CD4-positive, alpha-beta memory T cell (primary cell): ENCODE measurements around the gene PTGR2. TPM values are rescaled to one million over a fixed set of nuclear protein-coding genes. Genes with fewer than 3 reads are reported as not detected.
"Not testable (repeated sequence)": the region's sequence is repeated elsewhere in the genome, so short reads cannot be mapped to it uniquely, and the experiment has no call there.

ENCODE experiments used
- CTCF ChIA-PET: fragments of 350-600 bp; sonication (Branson Sonifier 250); formaldehyde crosslinking; loops from one replicate; lab custom pipeline; 2021; ENCODE audit warnings: inconsistent platforms; ENCODE audit not compliant: partially characterized antibody; lab: Charles Lee
- POLR2A ChIA-PET: fragments of 350-600 bp; sonication (Branson Sonifier 250); formaldehyde crosslinking; loops from one replicate; lab custom pipeline; 2021; ENCODE audit not compliant: partially characterized antibody; lab: Charles Lee
- DNase-seq, 5 donors: peaks; one replicate each; pipeline versions ENCODE4 v3.0.0 to v3.0.0-alpha.2; 2020 to 2022; ENCODE audit warnings: mixed read lengths in 1 of 5
- H3K27ac ChIP-seq: one replicate; pipeline ENCODE4 v1.7.0; 2013; ENCODE audit warnings: low read depth, low read length
- H3K27me3 ChIP-seq: 2 replicates; pipeline ENCODE4 v1.7.0; 2013; ENCODE audit warnings: mild to moderate bottlenecking, low read length, moderate library complexity; ENCODE audit not compliant: insufficient read depth
- H3K36me3 ChIP-seq: 2 replicates; pipeline ENCODE4 v1.7.0; 2013; ENCODE audit warnings: mild to moderate bottlenecking, low read length, moderate library complexity; ENCODE audit not compliant: insufficient read depth
- H3K4me1 ChIP-seq: 2 replicates; pipeline ENCODE4 v1.7.0; 2013; ENCODE audit warnings: mild to moderate bottlenecking, low read length, moderate library complexity; ENCODE audit not compliant: insufficient read depth
- H3K4me3 ChIP-seq, 2 donors: one replicate each; pipeline ENCODE4 v1.7.0; 2013; ENCODE audit warnings: low read length in 2 of 2, mild to moderate bottlenecking in 1 of 2
- H3K9me3 ChIP-seq, 2 donors: one replicate each; pipeline ENCODE4 v1.7.0; 2013; ENCODE audit warnings: low read length in 2 of 2, control low read depth in 1 of 2; ENCODE audit not compliant: control insufficient read depth in 1 of 2
- H3K27ac Mint-ChIP-seq, 7 donors: one replicate each; pipeline ENCODE4 v1.8.0; 2020 to 2021; ENCODE audit warnings: mixed read lengths in 7 of 7, mild to moderate bottlenecking in 6 of 7, inconsistent platforms in 3 of 7, moderate library complexity in 3 of 7
- H3K27me3 Mint-ChIP-seq, 2 donors: one replicate each; pipeline ENCODE4 v1.8.0; 2020 to 2021; ENCODE audit warnings: mixed read lengths in 2 of 2
- H3K36me3 Mint-ChIP-seq, 2 donors: one replicate each; pipeline ENCODE4 v1.8.0; 2020 to 2021; ENCODE audit warnings: mixed read lengths in 2 of 2, inconsistent platforms in 1 of 2, mild to moderate bottlenecking in 1 of 2
- H3K4me1 Mint-ChIP-seq, 4 donors: one replicate each; pipeline ENCODE4 v1.8.0; 2020 to 2021; ENCODE audit warnings: mixed read lengths in 4 of 4, mild to moderate bottlenecking in 1 of 4
- H3K4me3 Mint-ChIP-seq, 8 donors: one replicate each; pipeline ENCODE4 v1.8.0; 2020 to 2021; ENCODE audit warnings: mixed read lengths in 8 of 8, mild to moderate bottlenecking in 7 of 8, moderate library complexity in 6 of 8, inconsistent platforms in 3 of 8
- H3K9me3 Mint-ChIP-seq, 8 donors: one replicate each; pipeline ENCODE4 v1.8.0; 2020 to 2021; ENCODE audit warnings: mixed read lengths in 8 of 8, mild to moderate bottlenecking in 5 of 8, inconsistent platforms in 3 of 8, moderate library complexity in 1 of 8
- intact Hi-C: fragments of 100-400 bp; cut with micrococcal nuclease; formaldehyde crosslinking; loops from one replicate; pipeline ENCODE4 v1.15.1; 2023
- polyA plus RNA-seq, 2 donors: library from polyadenylated mRNA; unstranded; fragments of 300-500 nt; fragmentation: Illumina TruSeq; gene quantifications; one replicate each; pipeline ENCODE4 v1.2.3, GENCODE V29; 2021
- total RNA-seq, 2 experiments: library from RNA; stranded (reverse); gene quantifications; one replicate each; pipeline ENCODE4 v1.2.3, GENCODE V29; 2021

PTGR2 gene
- total and polyA plus RNA-seq, 4 experiments from 2014 or later, result 2.3 to 5.0 (median 3.7) TPM

GRCh38 chr14:73913256-73913655 lies 61.6 kb downstream of the PTGR2 start:
- Histone ChIP-seq H3K36me3 (peaks cover 41% of the 10 kb centered on the region), H3K27ac (no peak overlapping the region), H3K4me1 (no peaks in the 10 kb centered on the region), H3K9me3 (no peaks in the 10 kb centered on the region), H3K27me3 (no peaks in the 10 kb centered on the region), H3K4me3 (no peak overlapping the region)
- no peak for DNase-seq
- ChIA-PET POLR2A (no interaction called here), CTCF (no interaction called here)
- Mint-ChIP-seq H3K4me1 (peaks cover 0 to 11% (median 7%) of the 10 kb centered on the region in 4 donors), H3K27ac (no peak overlapping the region), H3K4me3 (no peak overlapping the region), H3K9me3 (peaks cover 0 to 15% (median 9%) of the 10 kb centered on the region in 8 donors), H3K36me3 (peaks cover 62 to 68% of the 10 kb centered on the region in 2 donors), H3K27me3 (no peaks in the 10 kb centered on the region)
- intact Hi-C loops, result no loop called here

GRCh38 chr14:73916324-73916723 lies 64.7 kb downstream of the PTGR2 start:
- peak overlapping the region in 2 of 7 donors; percentile 7 to 65 for H3K27ac Mint-ChIP-seq
- no peak overlapping the region for H3K27ac ChIP-seq

GRCh38 chr14:73919457-73919856 lies 67.8 kb downstream of the PTGR2 start:
- POLR2A ChIA-PET, intact Hi-C loops, H3K4me1 ChIP-seq, H3K4me1 Mint-ChIP-seq, H3K27ac ChIP-seq, H3K27me3 Mint-ChIP-seq, H3K27me3 ChIP-seq, H3K4me3 Mint-ChIP-seq, H3K4me3 ChIP-seq, DNase-seq, H3K9me3 Mint-ChIP-seq, H3K9me3 ChIP-seq, CTCF ChIA-PET: not testable (repeated sequence)
- Mint-ChIP-seq H3K36me3 (peaks cover 46 to 64% of the 10 kb centered on the region in 2 donors), H3K27ac (peak overlapping the region in 1 of 7 donors; percentile 41)
- peaks cover 49% of the 10 kb centered on the region for H3K36me3 ChIP-seq

More at GRCh38 chr14:73916324-73916723, 64.7 kb downstream of the PTGR2 start:
- CTCF ChIA-PET, result no interaction called here
- POLR2A ChIA-PET, result no interaction called here
- intact Hi-C loops, result no loop called here
- no peak overlapping the region for H3K4me3 ChIP-seq
- H3K27me3 ChIP-seq, result no peaks in the 10 kb centered on the region
- no peak for DNase-seq
- H3K36me3 ChIP-seq, result peaks cover 36% of the 10 kb centered on the region
- H3K9me3 ChIP-seq, result no peaks in the 10 kb centered on the region
- Mint-ChIP-seq H3K4me3 (no peak overlapping the region), H3K4me1 (peaks cover 0 to 5% (median 4%) of the 10 kb centered on the region in 4 donors), H3K27me3 (no peaks in the 10 kb centered on the region), H3K36me3 (peaks cover 53 to 58% of the 10 kb centered on the region in 2 donors), H3K9me3 (peaks cover 0 to 15% (median 6%) of the 10 kb centered on the region in 8 donors)
- no peaks in the 10 kb centered on the region for H3K4me1 ChIP-seq

GRCh38 chr14:73924337-73924736 lies 72.7 kb downstream of the PTGR2 start:
- no peak overlapping the region for H3K4me3 ChIP-seq
- H3K36me3 Mint-ChIP-seq, result peaks cover 67 to 84% of the 10 kb centered on the region in 2 donors

More at GRCh38 chr14:73924337-73924736, 72.7 kb downstream of the PTGR2 start:
- no peak for DNase-seq
- Mint-ChIP-seq H3K27ac (peak overlapping the region in 3 of 7 donors; percentile 40 to 49 (median 41)), H3K27me3 (no peaks in the 10 kb centered on the region), H3K9me3 (peaks cover 0 to 2% (median 0%) of the 10 kb centered on the region in 8 donors), H3K4me1 (peaks cover 0 to 5% (median 0%) of the 10 kb centered on the region in 4 donors), H3K4me3 (no peak overlapping the region)
- ChIA-PET CTCF (interaction anchor here (1.2 kb wide), 1 partner anchor 10 kb away, joined by 3 read pairs; no protein-coding TSS in a partner anchor), POLR2A (no interaction called here)
- Histone ChIP-seq H3K27me3 (no peaks in the 10 kb centered on the region), H3K27ac (no peak overlapping the region), H3K36me3 (peaks cover 83% of the 10 kb centered on the region), H3K9me3 (no peaks in the 10 kb centered on the region), H3K4me1 (no peaks in the 10 kb centered on the region)
- intact Hi-C loops, result no loop called here

Other genes starting within 250 kb of the PTGR2 start
- gene ACOT6, start 239.3 kb upstream of the PTGR2 start, total RNA-seq, result not detected
- gene ACOT6, start 239.3 kb upstream of the PTGR2 start, polyA plus RNA-seq, result not detected
- gene DNAL1, start 206.8 kb upstream of the PTGR2 start, total RNA-seq, result 1 to 10 TPM; 5.4 to 7.8 TPM
- 1 to 10 TPM; 8.4 to 8.6 TPM for gene DNAL1, start 206.8 kb upstream of the PTGR2 start, polyA plus RNA-seq
- 10 to 100 TPM; 53.3 to 59.3 TPM for gene PNMA1, start 137.4 kb upstream of the PTGR2 start, total RNA-seq
- 10 to 100 TPM; 47.8 to 56.3 TPM for gene PNMA1, start 137.4 kb upstream of the PTGR2 start, polyA plus RNA-seq
- 10 to 100 TPM; 46.2 to 47.3 TPM for gene ZNF410, start 35.0 kb downstream of the PTGR2 start, total RNA-seq
- 10 to 100 TPM; 59.1 to 70.9 TPM for gene ZNF410, start 35.0 kb downstream of the PTGR2 start, polyA plus RNA-seq
- 1 to 10 TPM; 5.8 to 6.5 TPM for gene FAM161B, start 98.3 kb downstream of the PTGR2 start, total RNA-seq
- gene FAM161B, start 98.3 kb downstream of the PTGR2 start, polyA plus RNA-seq, result 1 to 10 TPM in 1 of 2 donors, under 1 TPM in 1; 0.59 to 3.9 TPM
- 10 to 100 TPM; 38.7 to 41.1 TPM for gene COQ6, start 98.5 kb downstream of the PTGR2 start, total RNA-seq
- gene COQ6, start 98.5 kb downstream of the PTGR2 start, polyA plus RNA-seq, result 10 to 100 TPM; 20.7 to 23.3 TPM
- 10 to 100 TPM; 15.0 to 16.2 TPM for gene ENTPD5, start 167.5 kb downstream of the PTGR2 start, total RNA-seq
- gene ENTPD5, start 167.5 kb downstream of the PTGR2 start, polyA plus RNA-seq, result 1 to 10 TPM; 2.8 to 4.4 TPM
- gene BBOF1, start 167.5 kb downstream of the PTGR2 start, total RNA-seq, result 1 to 10 TPM; 2.6 TPM
- gene BBOF1, start 167.5 kb downstream of the PTGR2 start, polyA plus RNA-seq, result 1 to 10 TPM; 1.8 to 2.4 TPM
- 10 to 100 TPM; 21.7 to 22.5 TPM for gene ALDH6A1, start 232.6 kb downstream of the PTGR2 start, total RNA-seq
- gene ALDH6A1, start 232.6 kb downstream of the PTGR2 start, polyA plus RNA-seq, result 10 to 100 TPM; 22.2 to 23.1 TPM
- gene LIN52, start 233.1 kb downstream of the PTGR2 start, total RNA-seq, result 10 to 100 TPM in 1 of 2 experiments, 1 to 10 TPM in 1; 9.4 to 11.0 TPM
- 10 to 100 TPM; 12.9 to 17.5 TPM for gene LIN52, start 233.1 kb downstream of the PTGR2 start, polyA plus RNA-seq